GM21737 (cell line): ENCODE results near the gene HOXC6.

Experiments used
- ATAC-seq: cut with Tn5 transposase; IDR thresholded peaks from one replicate; pipeline ENCODE4 v1.9.1; 2021; ENCODE audit warnings: mild to moderate bottlenecking, moderate library complexity; ENCODE audit not compliant: unreplicated experiment

Gene HOXC6

DNA sequence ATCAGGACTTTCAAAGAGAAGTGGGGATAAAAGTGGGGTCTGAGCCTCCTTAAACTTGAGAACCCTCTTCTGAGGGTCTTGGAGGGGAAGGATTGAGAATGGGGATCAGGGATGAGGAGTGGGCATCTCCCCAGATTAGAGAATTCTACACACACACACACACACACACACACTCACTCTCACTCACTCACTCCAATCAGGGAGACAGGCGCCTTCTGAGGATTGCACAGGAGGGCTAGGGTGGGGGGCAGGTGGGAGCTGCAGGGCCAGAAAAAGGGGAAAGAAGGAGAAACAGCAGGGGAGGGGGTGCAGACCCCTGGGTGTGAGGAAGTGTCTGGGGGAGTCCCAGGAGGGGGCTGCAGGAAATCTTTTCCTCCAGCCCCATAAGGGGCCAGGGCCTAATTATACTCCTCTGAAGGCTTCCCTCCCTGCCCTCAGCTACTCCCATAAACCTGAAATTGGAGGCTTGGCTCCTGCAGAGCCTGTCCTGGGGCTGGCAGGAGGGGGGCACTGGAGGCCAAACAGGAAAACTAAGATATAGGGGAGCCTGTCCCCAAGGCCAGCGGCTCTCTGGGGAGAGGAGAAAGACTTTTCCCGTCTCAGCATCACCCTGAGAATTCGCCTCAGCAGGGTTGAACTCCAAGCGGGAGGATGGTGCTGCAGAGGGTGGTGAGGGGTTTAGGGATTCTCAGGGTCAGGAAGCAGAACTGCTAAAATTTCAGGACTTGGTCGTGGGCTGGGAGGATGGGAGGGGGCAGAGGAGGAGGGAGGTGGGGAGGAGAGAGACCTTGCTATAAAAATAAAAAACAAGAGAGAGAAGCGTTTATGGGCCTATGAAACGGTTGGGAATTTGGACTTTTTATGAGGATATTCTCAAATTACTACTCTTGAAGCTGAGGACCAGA, 26.7 kb upstream of the HOXC6 start:
- no peak for ATAC-seq

DNA sequence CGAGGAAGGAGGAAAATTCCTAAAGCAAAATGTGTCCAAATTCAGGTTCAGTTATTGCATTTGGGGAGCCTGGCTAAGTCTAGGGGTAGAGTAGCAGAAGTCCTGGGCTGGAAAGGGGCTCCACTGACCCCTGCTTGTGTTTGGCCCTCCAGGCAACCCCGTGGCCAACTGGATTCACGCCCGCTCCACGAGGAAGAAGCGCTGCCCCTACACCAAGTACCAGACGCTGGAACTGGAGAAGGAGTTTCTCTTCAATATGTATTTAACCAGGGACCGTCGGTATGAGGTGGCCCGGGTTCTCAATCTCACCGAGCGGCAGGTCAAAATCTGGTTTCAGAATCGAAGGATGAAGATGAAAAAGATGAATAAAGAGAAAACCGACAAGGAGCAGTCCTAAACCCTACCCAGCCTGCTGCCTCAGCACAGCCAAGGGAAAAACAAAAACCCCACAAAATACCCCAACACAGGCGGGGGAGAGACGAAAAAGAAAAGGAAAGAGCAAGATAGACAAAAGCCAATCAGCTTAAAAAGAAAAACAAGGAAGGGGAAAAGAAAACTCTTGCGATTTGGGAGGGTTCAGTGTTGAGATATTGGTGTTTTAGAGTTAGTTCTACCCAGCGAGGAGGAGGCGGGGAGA, 25.8 kb upstream of the HOXC6 start:
- no peak for ATAC-seq

DNA sequence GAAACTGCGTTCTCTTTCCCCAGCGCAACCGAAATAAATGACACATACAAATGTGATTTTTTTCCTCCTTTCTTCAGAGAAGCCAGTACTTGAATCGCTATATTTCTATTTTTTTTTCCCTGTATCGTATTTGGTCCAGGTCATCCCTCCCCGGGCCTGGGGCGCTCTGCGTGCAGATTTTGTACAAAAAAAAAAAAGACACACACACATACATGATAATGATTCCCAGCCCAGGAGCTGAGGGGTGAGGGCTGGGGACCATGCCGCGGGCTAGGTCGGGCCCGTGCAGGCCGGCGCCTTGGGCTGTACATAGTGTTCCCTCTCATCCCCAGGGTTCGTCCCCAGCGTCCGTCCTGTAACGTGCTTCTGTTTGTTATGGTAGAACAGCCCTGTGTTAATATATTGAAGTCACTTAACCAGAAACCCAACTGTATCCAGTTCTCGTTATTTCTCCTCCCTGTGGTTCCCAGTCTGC, 25.3 kb upstream of the HOXC6 start:
- no peak for ATAC-seq

DNA sequence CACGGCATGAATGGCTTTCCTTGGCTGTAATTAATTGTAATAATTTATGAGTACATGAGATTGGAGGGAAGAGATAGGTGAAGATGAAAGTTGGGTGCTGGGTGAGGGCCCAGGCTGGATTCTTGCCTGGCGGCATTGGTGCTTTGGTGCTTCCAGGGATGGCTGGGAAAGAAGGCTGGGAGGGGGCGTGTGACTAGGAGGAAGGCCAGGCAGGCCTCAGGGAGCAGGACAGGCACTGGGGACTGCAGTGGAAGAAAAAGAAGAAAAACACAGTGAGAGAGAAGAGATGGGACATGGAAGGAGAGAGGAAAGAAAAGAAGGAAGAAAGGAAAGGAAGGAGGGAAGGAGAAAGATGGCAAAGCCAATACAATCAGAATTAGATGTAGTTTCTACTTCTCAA, 24.6 kb upstream of the HOXC6 start:
- ATAC-seq: no peak

DNA sequence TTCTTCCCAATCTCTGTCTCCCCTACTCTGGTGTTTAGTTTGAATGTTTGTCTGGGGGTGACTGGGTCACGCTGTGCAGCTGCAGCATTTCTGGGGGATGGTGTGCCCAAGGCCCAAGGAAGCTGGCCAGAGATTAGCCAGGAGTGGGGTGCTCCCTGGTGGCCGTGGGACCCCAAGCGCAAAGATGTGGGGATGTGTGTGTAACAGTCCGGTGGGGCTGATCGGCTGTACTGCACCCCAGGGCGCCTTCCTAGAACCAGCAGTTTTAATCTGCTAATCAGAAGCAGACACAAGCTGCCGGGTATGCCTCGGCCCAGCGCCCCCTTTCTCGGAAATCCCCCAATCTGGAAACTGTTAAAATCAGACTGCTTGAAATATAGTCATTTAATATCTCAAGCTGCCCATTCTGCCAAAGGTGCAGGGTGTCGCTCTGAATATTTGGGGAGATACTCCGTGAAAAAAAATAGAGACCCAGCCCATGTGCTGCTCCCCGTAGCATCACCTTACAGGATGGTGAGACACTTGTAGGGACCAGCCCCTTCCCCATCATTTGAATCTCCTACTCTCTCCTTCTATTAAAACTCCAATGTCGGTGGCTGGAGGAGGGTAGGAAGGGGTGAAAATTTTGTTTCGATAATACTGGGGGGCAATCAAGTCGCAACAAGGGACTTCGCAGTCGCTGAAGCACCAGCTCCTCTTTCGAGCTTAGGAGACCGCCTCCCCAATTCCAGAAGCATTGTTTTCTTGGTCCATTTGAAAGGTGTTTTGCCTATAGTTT, 24.0 kb upstream of the HOXC6 start:
- ATAC-seq: no peak

DNA sequence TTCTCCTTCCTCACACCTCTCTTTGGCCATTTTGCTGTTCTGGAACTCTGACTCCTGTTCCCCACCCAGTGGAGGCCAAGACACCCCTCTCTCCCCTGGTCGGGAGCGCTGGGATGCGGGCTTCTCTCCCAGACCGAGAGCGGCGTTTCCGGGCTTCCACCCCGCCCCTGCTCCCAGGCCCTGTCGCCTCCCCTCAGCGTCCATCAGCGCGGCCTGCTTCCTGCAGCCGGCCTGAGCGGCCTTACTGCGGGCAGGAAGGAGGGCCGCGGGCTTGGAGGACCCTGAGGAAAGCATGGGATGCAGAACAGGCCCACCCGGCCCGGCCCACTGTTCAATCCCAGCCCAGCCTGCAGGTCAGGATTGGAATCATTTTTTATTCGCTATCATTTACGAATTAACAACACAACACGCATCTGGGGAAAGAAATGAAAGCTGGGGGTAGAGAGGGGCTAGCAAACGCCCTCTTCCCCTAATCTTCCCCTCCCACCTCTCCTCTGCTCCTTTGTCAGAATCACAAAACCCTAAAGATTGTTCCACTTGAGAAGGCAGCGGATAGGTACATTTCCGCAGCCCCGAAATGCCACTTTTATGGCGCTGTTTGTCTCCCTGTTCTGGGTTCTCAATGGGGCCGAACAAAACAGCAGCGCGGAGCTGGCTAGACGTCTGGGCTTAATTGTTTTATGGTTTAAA, 23.3 kb upstream of the HOXC6 start:
- no peak for ATAC-seq

DNA sequence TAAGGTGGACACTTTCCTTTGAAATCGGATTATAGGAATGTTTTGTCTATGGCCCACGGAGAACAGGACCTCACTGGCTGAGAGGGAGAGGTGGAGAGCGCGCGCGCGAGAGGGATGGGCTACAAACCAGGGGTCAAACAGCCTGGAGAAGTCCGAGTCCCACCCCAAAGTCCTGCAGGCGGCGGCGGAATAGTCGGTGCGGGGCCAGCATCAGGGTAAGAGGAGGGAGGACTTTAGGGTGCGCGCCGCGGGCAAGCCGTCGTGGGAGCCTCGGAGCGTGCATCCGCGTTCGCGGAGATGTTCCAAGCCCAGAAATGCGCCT, 22.7 kb upstream of the HOXC6 start:
- ATAC-seq: no peak

DNA sequence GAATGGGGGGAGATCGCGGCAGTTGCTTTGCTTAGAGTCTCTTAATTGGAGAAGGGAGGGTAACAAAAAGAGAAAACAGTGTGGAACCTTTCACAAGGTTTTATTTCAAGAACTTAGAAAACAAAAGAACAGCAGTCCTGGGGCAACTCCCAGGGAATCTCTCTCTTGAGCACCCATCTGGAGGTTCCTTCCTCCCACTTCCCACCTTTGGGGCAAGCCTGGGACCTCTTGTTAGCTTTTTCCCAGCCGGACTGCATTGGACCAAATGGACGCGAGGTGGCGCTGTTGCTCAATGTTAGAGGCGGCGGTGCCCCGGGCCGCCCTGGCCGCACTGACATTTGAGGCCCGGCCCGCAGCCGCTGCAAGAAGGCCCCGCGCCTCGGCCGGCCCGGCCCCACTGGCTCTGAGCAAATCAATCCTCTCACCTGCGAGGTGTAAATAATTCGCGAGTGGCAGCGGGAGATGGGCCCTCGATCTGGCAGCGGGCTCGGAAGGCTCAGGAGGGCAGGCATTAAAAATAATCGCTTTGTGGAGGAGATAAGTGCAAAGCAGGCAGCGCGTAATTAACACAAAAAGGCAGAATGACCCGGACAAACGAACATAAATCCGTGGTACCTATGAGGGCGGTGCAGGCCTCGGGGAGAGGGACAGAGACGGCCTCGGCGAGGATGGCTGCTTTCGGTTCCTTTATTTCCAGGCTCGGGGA, 22.2 kb upstream of the HOXC6 start:
- ATAC-seq: peak; percentile 62

DNA sequence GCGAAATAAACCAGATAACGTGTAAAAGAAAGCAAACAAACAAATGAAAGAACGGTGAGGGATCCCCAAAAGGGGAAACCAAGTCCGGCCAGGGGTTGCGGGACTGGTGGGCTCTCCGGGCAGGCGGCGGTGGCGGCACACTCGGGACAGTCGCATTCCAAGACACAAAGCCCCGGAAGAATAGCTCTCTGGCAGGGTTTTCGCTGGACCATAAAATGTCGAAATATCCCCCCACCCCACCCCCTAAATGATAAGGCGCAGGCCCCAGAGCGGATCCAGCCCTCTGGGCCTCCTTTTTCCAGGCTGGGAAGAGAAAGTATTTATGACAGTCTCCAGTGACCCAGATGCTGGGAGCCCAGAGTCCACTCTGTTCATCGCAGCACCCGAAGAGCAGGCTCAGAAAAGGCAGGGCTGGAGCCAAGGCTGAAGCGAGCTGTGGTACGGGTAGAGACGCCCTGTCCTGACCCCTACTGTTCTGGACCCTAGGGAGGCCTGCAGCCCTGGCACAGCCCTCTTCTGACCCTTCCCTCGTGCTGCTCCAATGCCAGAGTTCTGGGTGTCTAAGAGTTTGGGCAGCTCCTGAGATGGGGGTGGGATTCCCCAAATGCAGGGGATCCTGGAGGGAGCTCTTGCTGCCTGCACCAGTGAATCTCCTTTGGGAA, 21.6 kb upstream of the HOXC6 start:
- no peak for ATAC-seq

DNA sequence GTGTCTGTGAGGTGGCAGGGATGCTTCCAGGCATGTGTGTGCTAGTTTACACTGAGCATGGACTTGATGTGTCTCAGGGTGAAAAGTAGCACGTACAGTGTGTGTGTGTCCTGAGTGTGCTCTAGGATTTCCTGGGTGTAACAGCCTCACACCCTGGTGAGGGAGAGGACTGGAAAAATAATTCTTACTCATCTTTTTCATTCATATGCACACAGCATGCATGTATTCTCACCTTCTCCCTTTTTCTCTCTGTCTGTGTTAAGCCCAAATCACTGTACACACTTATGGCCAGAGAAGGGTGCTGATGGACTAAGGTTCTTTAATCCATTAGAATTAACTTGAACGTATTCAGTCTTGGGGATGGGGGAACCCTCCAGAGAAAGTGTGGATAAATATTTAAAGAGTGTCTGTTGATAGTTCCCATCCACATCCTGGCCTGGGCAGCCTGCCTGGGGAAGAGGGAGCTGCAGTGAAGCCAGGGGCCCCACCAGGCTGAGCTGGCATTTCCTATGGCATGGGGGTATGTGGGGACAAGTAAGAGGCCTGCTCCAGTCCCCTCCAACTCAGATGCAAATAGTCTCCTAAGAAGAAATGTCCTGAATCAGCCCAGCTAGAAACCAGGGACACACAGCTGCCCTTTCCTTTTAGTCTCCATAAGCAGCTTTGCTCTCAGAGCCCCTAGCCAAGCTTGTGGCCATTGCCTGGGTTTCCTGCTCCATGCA, 20.5 kb upstream of the HOXC6 start:
- ATAC-seq: no peak

DNA sequence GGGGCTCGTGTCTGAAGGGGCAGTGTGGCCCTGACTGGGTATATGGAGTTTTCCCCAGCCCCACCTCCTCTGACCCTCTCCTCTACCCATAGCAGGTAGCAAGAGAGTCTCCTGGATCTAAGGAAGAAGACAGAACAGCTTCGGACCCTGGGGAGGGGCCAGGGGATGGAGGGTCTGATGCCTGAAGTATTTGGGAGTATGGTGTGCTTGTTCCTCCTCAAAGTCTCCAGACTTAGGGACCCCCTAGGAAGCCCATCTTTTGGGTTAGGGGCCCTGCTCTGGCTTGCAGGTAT, 20.0 kb upstream of the HOXC6 start:
- no peak for ATAC-seq

DNA sequence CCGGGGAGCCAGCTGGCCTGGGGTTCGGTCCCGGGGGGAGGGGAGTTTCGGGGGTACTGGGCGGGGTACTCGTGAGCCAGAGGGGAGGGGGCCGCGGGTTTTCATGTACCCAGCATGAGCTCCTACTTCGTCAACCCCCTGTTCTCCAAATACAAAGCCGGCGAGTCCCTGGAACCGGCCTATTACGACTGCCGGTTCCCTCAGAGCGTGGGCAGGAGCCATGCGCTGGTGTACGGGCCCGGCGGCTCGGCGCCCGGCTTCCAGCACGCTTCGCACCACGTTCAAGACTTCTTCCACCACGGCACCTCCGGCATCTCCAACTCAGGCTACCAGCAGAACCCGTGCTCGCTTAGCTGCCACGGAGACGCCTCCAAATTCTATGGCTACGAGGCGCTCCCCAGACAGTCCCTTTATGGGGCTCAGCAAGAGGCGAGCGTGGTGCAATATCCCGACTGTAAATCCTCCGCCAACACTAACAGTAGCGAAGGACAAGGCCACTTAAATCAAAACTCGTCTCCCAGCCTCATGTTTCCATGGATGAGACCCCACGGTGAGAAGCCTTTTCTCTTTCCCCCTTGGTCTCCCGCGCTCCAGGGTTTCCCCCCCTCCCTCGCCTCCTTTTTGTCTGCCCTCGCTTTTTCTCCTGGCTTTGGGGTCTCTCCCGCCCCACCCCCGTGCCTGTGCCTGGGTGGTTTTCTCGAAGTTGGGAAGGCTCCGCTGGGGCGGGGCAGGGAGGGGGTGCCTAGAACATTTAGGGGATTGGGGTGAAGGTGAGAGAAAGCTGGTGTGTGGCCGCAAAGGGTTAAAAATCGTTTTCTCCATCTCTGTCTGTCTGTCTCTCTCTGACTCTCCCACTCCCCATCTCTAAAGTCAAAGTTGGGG, 18.8 kb upstream of the HOXC6 start:
- ATAC-seq: no peak

DNA sequence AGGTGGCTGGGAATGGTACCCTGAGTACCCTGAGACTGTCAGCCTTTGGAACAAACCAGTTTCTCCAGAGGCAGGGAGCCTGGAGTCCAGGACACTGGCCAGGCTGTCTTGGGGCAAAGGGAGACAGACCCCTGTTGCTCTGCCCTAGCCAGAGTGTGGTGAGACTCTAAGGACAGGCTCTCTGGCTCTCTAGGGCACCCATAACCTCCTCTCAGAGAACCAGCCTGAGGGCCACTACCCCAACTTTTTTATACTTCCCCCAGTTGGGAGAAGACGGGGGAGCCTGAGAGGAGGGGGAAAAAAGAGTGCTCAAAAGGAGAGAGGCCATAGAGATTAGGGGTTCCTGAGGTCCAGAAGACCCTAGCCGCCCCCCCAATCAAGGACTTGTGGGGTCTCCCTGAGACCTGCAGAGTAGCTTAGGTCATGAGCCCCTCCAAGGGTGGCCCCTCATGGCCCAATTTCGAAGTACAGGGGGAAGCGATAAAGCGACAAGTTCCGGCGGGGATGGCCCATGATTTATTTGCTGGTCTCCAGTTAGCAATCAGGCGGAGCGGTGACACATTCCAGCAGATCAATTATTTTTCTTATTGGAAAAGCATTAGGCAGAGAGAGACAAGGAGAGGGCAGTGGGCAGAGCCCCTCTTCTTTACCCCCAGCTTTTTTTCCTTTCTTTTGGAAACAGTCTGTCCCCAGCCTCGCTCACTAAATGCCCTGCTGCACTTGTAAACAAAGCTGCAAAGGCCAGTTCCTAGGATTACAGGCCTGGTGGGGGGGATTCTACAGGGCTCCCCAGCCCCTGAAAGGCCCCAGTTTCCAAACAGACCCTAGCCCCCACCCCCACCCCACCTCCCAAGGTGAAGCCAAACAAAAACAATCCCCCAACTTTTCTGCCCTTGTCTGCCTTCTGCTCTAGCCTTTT, 17.9 kb upstream of the HOXC6 start:
- ATAC-seq: no peak

DNA sequence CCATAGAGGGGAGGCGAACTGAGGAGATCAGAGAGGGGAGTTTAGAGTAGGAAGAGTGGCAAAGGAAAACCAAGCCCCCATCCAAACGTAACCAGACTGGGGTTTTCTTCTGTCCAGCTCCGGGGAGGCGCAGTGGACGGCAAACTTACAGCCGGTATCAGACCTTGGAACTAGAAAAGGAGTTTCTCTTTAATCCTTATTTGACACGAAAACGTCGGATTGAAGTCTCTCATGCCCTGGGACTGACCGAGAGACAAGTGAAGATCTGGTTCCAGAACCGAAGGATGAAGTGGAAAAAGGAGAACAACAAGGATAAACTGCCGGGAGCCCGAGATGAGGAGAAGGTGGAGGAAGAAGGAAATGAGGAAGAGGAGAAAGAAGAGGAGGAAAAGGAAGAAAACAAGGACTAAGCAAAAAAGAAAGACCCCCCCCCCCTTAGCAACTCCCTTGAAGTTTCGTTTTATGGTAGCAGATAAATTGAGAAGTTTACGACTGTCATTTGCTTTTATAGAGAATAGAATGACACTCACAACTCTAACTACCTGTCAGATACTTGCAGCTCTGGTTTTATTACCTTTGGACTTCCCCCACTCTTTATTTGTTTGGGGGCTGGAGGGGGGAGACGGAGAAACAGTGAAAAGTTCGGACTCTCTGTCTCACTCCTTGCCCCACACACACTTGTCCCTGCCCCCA, 17.1 kb upstream of the HOXC6 start:
- ATAC-seq: no peak

DNA sequence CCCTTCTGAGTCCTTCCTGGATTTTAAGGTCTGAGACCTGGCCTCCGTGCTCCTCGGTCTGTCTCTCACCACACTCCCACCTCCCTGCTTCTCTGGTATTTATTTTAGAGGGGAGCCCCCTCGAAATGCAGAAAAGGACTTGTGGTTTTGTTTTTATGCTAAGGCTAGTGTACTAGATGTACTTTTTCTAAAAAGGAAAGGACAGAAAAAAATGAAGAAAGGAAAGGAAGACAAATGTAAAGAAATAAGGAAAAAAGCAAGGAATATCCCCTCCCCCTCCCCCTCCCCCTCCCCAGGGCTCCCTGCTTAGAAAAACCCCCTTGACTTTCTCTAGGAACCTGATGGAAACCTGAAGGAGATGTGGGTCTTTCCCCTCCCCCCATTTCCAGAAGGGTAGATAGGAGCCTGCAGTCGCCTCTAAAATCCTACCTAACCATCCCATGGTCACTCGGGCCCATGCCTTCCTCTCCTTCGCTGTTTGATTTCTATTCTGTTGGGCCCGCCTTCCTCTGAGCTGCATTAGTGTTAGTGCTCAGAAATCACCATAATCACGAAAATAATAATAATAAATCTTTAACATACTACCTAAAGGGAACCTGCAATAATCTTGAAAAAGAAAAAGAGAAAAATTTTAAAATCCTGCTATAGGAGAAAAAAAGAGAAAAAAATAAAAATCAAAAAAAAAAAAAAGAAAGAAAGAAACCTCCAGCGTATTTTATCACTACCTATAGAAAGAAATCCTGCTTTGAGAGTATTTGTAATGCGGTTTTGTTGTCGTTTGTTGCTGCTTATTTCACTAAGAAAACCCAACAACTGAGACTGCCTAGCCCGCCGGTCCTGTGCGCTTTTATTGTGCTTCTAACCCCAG, 16.3 kb upstream of the HOXC6 start:
- ATAC-seq: no peak
